Loucy (cell line): ENCODE data around the gene THOP1.

ENCODE experiments used
- CTCF ChIP-seq: fragments of 200-600 bp; sonication (generic); conservative IDR thresholded peaks from 2 replicates; pipeline ENCODE4 v1.5.1; 2014; ENCODE audit warnings: mild to moderate bottlenecking, antibody characterized with exemption, low read length
- EZH2phosphoT487 ChIP-seq: fragments of 200-600 bp; IDR thresholded peaks from 2 replicates; pipeline ENCODE4 v1.6.1; 2018; ENCODE audit warnings: antibody characterized with exemption, mild to moderate bottlenecking, moderate library complexity, borderline replicate concordance

GRCh38 chr19:2759965-2760364 lies 25.3 kb upstream of the THOP1 start:
- no peak for TF ChIP-seq CTCF
- TF ChIP-seq EZH2phosphoT487: no peak
